OCI-LY1 (cell line): ENCODE results near the gene PAM.

Experiments used
- H2AFZ ChIP-seq: fragments of 200-600 bp; sonication (generic), shearing (Covaris generic); 2 replicates; pipeline ENCODE4 v1.6.0; 2014; ENCODE audit warnings: antibody characterized with exemption, mild to moderate bottlenecking, low read length
- H3F3A ChIP-seq: fragments of 200-600 bp; sonication (generic), shearing (Covaris generic); 2 replicates; pipeline ENCODE4 v1.6.0; 2014; ENCODE audit warnings: mild to moderate bottlenecking, antibody characterized with exemption, low read length, moderate library complexity; ENCODE audit not compliant: insufficient read depth
- H3K27ac ChIP-seq: fragments of 200-600 bp; sonication (generic); 2 replicates; pipeline ENCODE4 v1.5.1; 2014; ENCODE audit warnings: low read length, mixed run types, mild to moderate bottlenecking, low read depth; ENCODE audit not compliant: poor library complexity, severe bottlenecking
- H3K27me3 ChIP-seq: fragments of 200-600 bp; sonication (generic); 2 replicates; pipeline ENCODE4 v1.6.0; 2014; ENCODE audit warnings: antibody characterized with exemption, mild to moderate bottlenecking, low read length, moderate library complexity; ENCODE audit not compliant: insufficient read depth
- H3K36me3 ChIP-seq: fragments of 200-600 bp; sonication (generic); 2 replicates; pipeline ENCODE4 v1.6.1; 2014; ENCODE audit warnings: mild to moderate bottlenecking, antibody characterized with exemption, low read length, moderate library complexity, mixed read lengths; ENCODE audit not compliant: insufficient read depth
- H3K4me1 ChIP-seq: fragments of 200-600 bp; sonication (generic); 2 replicates; pipeline ENCODE4 v1.5.1; 2014; ENCODE audit warnings: mild to moderate bottlenecking, low read length, moderate library complexity; ENCODE audit not compliant: insufficient read depth, severe bottlenecking
- H3K4me2 ChIP-seq: fragments of 200-600 bp; sonication (generic), shearing (Covaris generic); 2 replicates; pipeline ENCODE4 v1.6.1; 2014; ENCODE audit warnings: low read length
- H3K4me3 ChIP-seq: fragments of 200-600 bp; sonication (generic); 2 replicates; pipeline ENCODE4 v1.5.1; 2014; ENCODE audit warnings: low read length, low read depth, mild to moderate bottlenecking, mixed read lengths; ENCODE audit not compliant: poor library complexity, severe bottlenecking
- H3K79me2 ChIP-seq: fragments of 200-600 bp; shearing (Covaris generic); 2 replicates; pipeline ENCODE4 v1.6.1; 2016; ENCODE audit warnings: mixed run types, low read length, mixed read lengths; ENCODE audit not compliant: insufficient read depth
- H3K9ac ChIP-seq: fragments of 200-600 bp; sonication (generic), shearing (Covaris generic); 2 replicates; pipeline ENCODE4 v1.6.1; 2014; ENCODE audit warnings: mild to moderate bottlenecking, low read length, mixed read lengths
- H3K9me2 ChIP-seq: fragments of 200-600 bp; sonication (generic), shearing (Covaris generic); 2 replicates; pipeline ENCODE4 v1.6.1; 2014; ENCODE audit warnings: low read depth, mild to moderate bottlenecking, low read length, mixed read lengths
- H3K9me3 ChIP-seq: fragments of 200-600 bp; shearing (Covaris generic); 2 replicates; pipeline ENCODE4 v1.6.1; 2014; ENCODE audit warnings: low read length, mixed read lengths
- H4K20me1 ChIP-seq: fragments of 200-600 bp; sonication (generic), shearing (Covaris generic); 2 replicates; pipeline ENCODE4 v1.6.0; 2016; ENCODE audit warnings: mild to moderate bottlenecking, low read length; ENCODE audit not compliant: insufficient read depth
- EZH2 ChIP-seq: fragments of 200-600 bp; sonication (generic), shearing (Covaris generic); IDR thresholded peaks from 2 replicates; pipeline ENCODE4 v1.8.0; 2017; ENCODE audit warnings: borderline replicate concordance, mixed run types, mild to moderate bottlenecking, antibody characterized with exemption, low read length, moderate library complexity, mixed read lengths
- TF ChIP-seq, protein P1 (sequence below): fragments of 200-600 bp; sonication (generic), shearing (Covaris generic); IDR thresholded peaks from 2 replicates; pipeline ENCODE4 v1.5.1; 2017; ENCODE audit warnings: mild to moderate bottlenecking, antibody characterized with exemption, low read length, moderate library complexity, mixed read lengths

Gene PAM

GRCh38 chr5:102798104-102798785, 43.1 kb downstream of the PAM start:
- TF ChIP-seq, protein P1, sequence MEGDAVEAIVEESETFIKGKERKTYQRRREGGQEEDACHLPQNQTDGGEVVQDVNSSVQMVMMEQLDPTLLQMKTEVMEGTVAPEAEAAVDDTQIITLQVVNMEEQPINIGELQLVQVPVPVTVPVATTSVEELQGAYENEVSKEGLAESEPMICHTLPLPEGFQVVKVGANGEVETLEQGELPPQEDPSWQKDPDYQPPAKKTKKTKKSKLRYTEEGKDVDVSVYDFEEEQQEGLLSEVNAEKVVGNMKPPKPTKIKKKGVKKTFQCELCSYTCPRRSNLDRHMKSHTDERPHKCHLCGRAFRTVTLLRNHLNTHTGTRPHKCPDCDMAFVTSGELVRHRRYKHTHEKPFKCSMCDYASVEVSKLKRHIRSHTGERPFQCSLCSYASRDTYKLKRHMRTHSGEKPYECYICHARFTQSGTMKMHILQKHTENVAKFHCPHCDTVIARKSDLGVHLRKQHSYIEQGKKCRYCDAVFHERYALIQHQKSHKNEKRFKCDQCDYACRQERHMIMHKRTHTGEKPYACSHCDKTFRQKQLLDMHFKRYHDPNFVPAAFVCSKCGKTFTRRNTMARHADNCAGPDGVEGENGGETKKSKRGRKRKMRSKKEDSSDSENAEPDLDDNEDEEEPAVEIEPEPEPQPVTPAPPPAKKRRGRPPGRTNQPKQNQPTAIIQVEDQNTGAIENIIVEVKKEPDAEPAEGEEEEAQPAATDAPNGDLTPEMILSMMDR = no peak
- TF ChIP-seq EZH2 = no peak
- H3K4me1 ChIP-seq = no peaks in the 10 kb centered on the region
- no peak overlapping the region for H3K9ac ChIP-seq
- H3K9me2 ChIP-seq = no peaks in the 10 kb centered on the region
- no peaks in the 10 kb centered on the region for H3F3A ChIP-seq
- H3K4me3 ChIP-seq = no peak overlapping the region
- no peak overlapping the region for H3K4me2 ChIP-seq
- no peaks in the 10 kb centered on the region for H3K79me2 ChIP-seq
- no peaks in the 10 kb centered on the region for H3K9me3 ChIP-seq
- no peak overlapping the region for H2AFZ ChIP-seq
- H3K36me3 ChIP-seq = no peaks in the 10 kb centered on the region
- no peaks in the 10 kb centered on the region for H4K20me1 ChIP-seq
- H3K27me3 ChIP-seq = no peaks in the 10 kb centered on the region
- no peak overlapping the region for H3K27ac ChIP-seq

- TF ChIP-seq, protein P1 = no peak
- no peak for TF ChIP-seq EZH2
These were observed 43.9 kb downstream of the PAM start for GRCh38 chr5:102799017-102799416.

GRCh38 chr5:102800427-102800826, 45.3 kb downstream of the PAM start:
- Histone ChIP-seq H3K36me3 (no peaks in the 10 kb centered on the region), H3K9ac (no peak overlapping the region), H2AFZ (no peak overlapping the region), H3K9me2 (no peaks in the 10 kb centered on the region), H3K4me1 (no peaks in the 10 kb centered on the region), H3K27ac (no peak overlapping the region), H3K9me3 (no peaks in the 10 kb centered on the region), H3K4me3 (no peak overlapping the region), H4K20me1 (no peaks in the 10 kb centered on the region), H3F3A (no peaks in the 10 kb centered on the region), H3K27me3 (no peaks in the 10 kb centered on the region), H3K4me2 (no peak overlapping the region), H3K79me2 (no peaks in the 10 kb centered on the region)
- TF ChIP-seq, protein P1 = no peak
- TF ChIP-seq EZH2 = no peak

More at GRCh38 chr5:102799017-102799416, 43.9 kb downstream of the PAM start:
- no peak overlapping the region for H3K9ac ChIP-seq
- H3K27me3 ChIP-seq = no peaks in the 10 kb centered on the region
- H3F3A ChIP-seq = no peaks in the 10 kb centered on the region
- H4K20me1 ChIP-seq = no peaks in the 10 kb centered on the region
- no peaks in the 10 kb centered on the region for H3K36me3 ChIP-seq
- no peaks in the 10 kb centered on the region for H3K9me3 ChIP-seq
- H3K4me3 ChIP-seq = no peak overlapping the region
- no peak overlapping the region for H2AFZ ChIP-seq
- no peaks in the 10 kb centered on the region for H3K4me1 ChIP-seq
- no peak overlapping the region for H3K4me2 ChIP-seq
- no peaks in the 10 kb centered on the region for H3K79me2 ChIP-seq
- H3K9me2 ChIP-seq = no peaks in the 10 kb centered on the region
- H3K27ac ChIP-seq = no peak overlapping the region
